IMR-90 (cell line): ENCODE data around the gene PTCD1. TPM values are rescaled to one million over a fixed set of nuclear protein-coding genes. Genes with fewer than 3 reads are reported as not detected.

ENCODE experiments used
- ATAC-seq: fragments of 200-7000 bp; cut with Tn5 transposase; 2 replicates; pipeline ENCODE4 v1.9.1; 2020; ENCODE audit warnings: low read depth, mild to moderate bottlenecking, moderate library complexity
- BruUV-seq: library from RNA; stranded (reverse); fragments of 400-500 nt; replicated peaks from 2 replicates; lab custom pipeline; 2021; lab: Mats Ljungman, UMichigan
- CTCF ChIA-PET: fragments of 300-600 bp; formaldehyde crosslinking; extraction: SDS; loops from one replicate; lab custom pipeline; 2021; ENCODE audit warnings: antibody characterized with exemption; lab: Yijun Ruan, JAX
- POLR2A ChIA-PET: fragments of 300-600 bp; sonication (Branson Sonifier 250); formaldehyde crosslinking; loops from one replicate; lab custom pipeline; 2022; ENCODE audit warnings: antibody characterized with exemption; ENCODE audit not compliant: unreplicated experiment; lab: Charles Lee
- DNase-seq: peaks from one replicate; pipeline ENCODE4 v3.0.0; 2013
- H2AFZ ChIP-seq: replicated peaks from 2 replicates; pipeline ENCODE3; 2013; ENCODE audit warnings: low read length, mild to moderate bottlenecking; ENCODE audit not compliant: poor library complexity
- H2AK5ac ChIP-seq: 2 replicates; pipeline ENCODE4 v1.6.1; 2013; ENCODE audit warnings: low read depth, low read length, inconsistent platforms
- H2AK9ac ChIP-seq: replicated peaks from 2 replicates; pipeline ENCODE3; 2013; ENCODE audit warnings: mild to moderate bottlenecking, low read depth, low read length, moderate library complexity; ENCODE audit not compliant: poor library complexity
- H2BK120ac ChIP-seq: 2 replicates; pipeline ENCODE4 v1.6.1; 2013; ENCODE audit warnings: low read depth, low read length, inconsistent platforms
- H2BK15ac ChIP-seq: 3 replicates; pipeline ENCODE4 v1.6.1; 2013; ENCODE audit warnings: low read depth, low read length, inconsistent platforms
- H2BK20ac ChIP-seq: 2 replicates; pipeline ENCODE4 v1.6.1; 2013; ENCODE audit warnings: low read depth, mild to moderate bottlenecking, inconsistent platforms, low read length, moderate library complexity
- H2BK5ac ChIP-seq: 2 replicates; pipeline ENCODE4 v1.6.1; 2013; ENCODE audit warnings: mild to moderate bottlenecking, low read depth, low read length, inconsistent platforms; ENCODE audit not compliant: poor library complexity, severe bottlenecking
- H3K14ac ChIP-seq: replicated peaks from 2 replicates; pipeline ENCODE4 v1.6.1; 2013; ENCODE audit warnings: low read depth, low read length, inconsistent platforms
- H3K18ac ChIP-seq: 2 replicates; pipeline ENCODE4 v1.6.1; 2013; ENCODE audit warnings: low read depth, low read length, control low read depth
- H3K23ac ChIP-seq: 2 replicates; pipeline ENCODE4 v1.6.1; 2013; ENCODE audit warnings: low read depth, low read length, inconsistent platforms
- H3K27ac ChIP-seq: 2 replicates; pipeline ENCODE4 v1.5.1; 2013; ENCODE audit warnings: mild to moderate bottlenecking, control low read depth, low read length; ENCODE audit not compliant: insufficient read depth
- H3K27me3 ChIP-seq: 2 replicates; pipeline ENCODE4 v1.6.1; 2013; ENCODE audit warnings: low read length; ENCODE audit not compliant: control insufficient read depth, insufficient read depth
- H3K36me3 ChIP-seq: 2 replicates; pipeline ENCODE4 v1.6.1; 2013; ENCODE audit warnings: low read length, mixed read lengths; ENCODE audit not compliant: control insufficient read depth, insufficient read depth
- H3K4ac ChIP-seq: 2 replicates; pipeline ENCODE4 v1.6.1; 2013; ENCODE audit warnings: low read depth, low read length, inconsistent platforms
- H3K4me1 ChIP-seq: 2 replicates; pipeline ENCODE4 v1.6.1; 2013; ENCODE audit warnings: low read length, mixed read lengths; ENCODE audit not compliant: control insufficient read depth, insufficient read depth
- H3K4me2 ChIP-seq: 2 replicates; pipeline ENCODE4 v1.6.1; 2013; ENCODE audit warnings: low read depth, mild to moderate bottlenecking, control low read depth, low read length, moderate library complexity
- H3K4me3 ChIP-seq: 2 replicates; pipeline ENCODE4 v1.5.1; 2013; ENCODE audit warnings: low read depth, mild to moderate bottlenecking, control low read depth, low read length, moderate library complexity; ENCODE audit not compliant: insufficient read depth
- H3K56ac ChIP-seq: 2 replicates; pipeline ENCODE4 v1.6.1; 2013; ENCODE audit warnings: low read length, inconsistent platforms; ENCODE audit not compliant: insufficient read depth; ENCODE audit errors: extremely low read depth
- H3K79me1 ChIP-seq, 2 experiments: 2 replicates each; pipeline ENCODE4 v1.6.1; 2013; ENCODE audit warnings: low read length in 2 of 2, inconsistent platforms in 1 of 2, low read depth in 1 of 2
- H3K9ac ChIP-seq: 2 replicates; pipeline ENCODE4 v1.6.1; 2013; ENCODE audit warnings: low read depth, low read length, control low read depth
- H3K9me1 ChIP-seq: 2 replicates; pipeline ENCODE4 v1.6.1; 2013; ENCODE audit warnings: low read length, inconsistent platforms; ENCODE audit not compliant: insufficient read depth
- H3K9me3 ChIP-seq: 2 replicates; pipeline ENCODE4 v1.6.1; 2013; ENCODE audit warnings: low read length; ENCODE audit not compliant: control insufficient read depth, insufficient read depth
- H4K20me1 ChIP-seq: 2 replicates; pipeline ENCODE4 v1.6.1; 2013; ENCODE audit warnings: low read length, inconsistent platforms; ENCODE audit not compliant: insufficient read depth
- H4K5ac ChIP-seq: 2 replicates; pipeline ENCODE4 v1.6.1; 2013; ENCODE audit warnings: mild to moderate bottlenecking, low read depth, low read length, control low read depth
- H4K8ac ChIP-seq, 2 experiments: 2 replicates each; pipeline ENCODE4 v1.6.1; 2013; ENCODE audit warnings: low read depth in 2 of 2, low read length in 2 of 2, control low read depth in 1 of 2, inconsistent platforms in 1 of 2
- H4K91ac ChIP-seq: 2 replicates; pipeline ENCODE4 v1.6.1; 2013; ENCODE audit warnings: low read depth, low read length, inconsistent platforms; ENCODE audit not compliant: insufficient read depth
- CEBPB ChIP-seq: IDR thresholded peaks from 2 replicates; pipeline ENCODE4 v1.6.1; 2012; ENCODE audit warnings: low read depth, low read length, improper control_type of control experiment
- CHD1 ChIP-seq: IDR thresholded peaks from 2 replicates; pipeline ENCODE4 v1.6.1; 2012; ENCODE audit warnings: low read depth, low read length, improper control_type of control experiment
- FOS ChIP-seq: fragments of 150-350 bp; IDR thresholded peaks from 2 replicates; pipeline ENCODE4 v1.6.1; 2016; ENCODE audit warnings: low read depth, low read length
- MAFK ChIP-seq: IDR thresholded peaks from 2 replicates; pipeline ENCODE4 v1.6.1; 2012; ENCODE audit warnings: low read depth, low read length, improper control_type of control experiment
- MAZ ChIP-seq: IDR thresholded peaks from 2 replicates; pipeline ENCODE4 v1.6.1; 2012; ENCODE audit warnings: low read depth, mild to moderate bottlenecking, low read length, improper control_type of control experiment, moderate library complexity, borderline replicate concordance
- MXI1 ChIP-seq: IDR thresholded peaks from 2 replicates; pipeline ENCODE4 v1.6.1; 2012; ENCODE audit warnings: low read depth, mild to moderate bottlenecking, low read length, moderate library complexity, borderline replicate concordance
- NFE2L2 ChIP-seq: fragments of 150-350 bp; IDR thresholded peaks from 2 replicates; pipeline ENCODE4 v1.6.1; 2016; ENCODE audit warnings: low read depth, mild to moderate bottlenecking, low read length
- RAD21 ChIP-seq: IDR thresholded peaks from 2 replicates; pipeline ENCODE4 v1.6.1; 2012; ENCODE audit warnings: low read length, improper control_type of control experiment
- RFX5 ChIP-seq: IDR thresholded peaks from 2 replicates; pipeline ENCODE4 v1.8.0; 2012; ENCODE audit warnings: low read depth, mild to moderate bottlenecking, low read length, moderate library complexity
- SMC3 ChIP-seq: fragments of 150-350 bp; IDR thresholded peaks from 2 replicates; pipeline ENCODE4 v1.6.1; 2016; ENCODE audit warnings: low read depth, mild to moderate bottlenecking, antibody characterized with exemption, low read length, moderate library complexity
- USF2 ChIP-seq: fragments of 150-350 bp; IDR thresholded peaks from 2 replicates; pipeline ENCODE4 v1.6.1; 2017; ENCODE audit warnings: mild to moderate bottlenecking, antibody characterized with exemption, low read length, low read depth
- WGBS, 2 experiments: methylation state at CpG; one replicate each; pipeline versions ENCODE4 v1.1.5 to v1.1.7; 2013; ENCODE audit warnings: missing lambda C conversion rate in 2 of 2; ENCODE audit not compliant: insufficient read length in 1 of 2; ENCODE audit errors: extremely low coverage in 2 of 2; 5-methylcytosine and 5-hydroxymethylcytosine counted together
- dilution Hi-C: fragments of 300-500 bp; cut with HindIII; formaldehyde crosslinking; loops from one replicate; pipeline ENCODE4 v1.14.3; 2018; ENCODE audit warnings: low sequenced_read_pairs; ENCODE audit not compliant: unreplicated experiment
- in situ Hi-C: fragments of 300-500 bp; cut with MboI; formaldehyde crosslinking; loops from 3 replicates; pipeline ENCODE4 v1.14.3; 2019; ENCODE audit warnings: low sequenced_read_pairs, inconsistent platforms, mixed read lengths
- intact Hi-C: fragments of 100-400 bp; cut with micrococcal nuclease; formaldehyde crosslinking; loops from 2 replicates; pipeline ENCODE4 v1.10.0; 2022
- polyA plus RNA-seq, 3 experiments: library from polyadenylated mRNA; depleted of rRNA; stranded (reverse); fragments of >200 nt; gene quantifications; 2 replicates each; pipeline ENCODE4 v1.2.3, GENCODE V29; 2012; ENCODE audit warnings: low replicate concordance in 1 of 3
- total RNA-seq: library from RNA; depleted of rRNA; stranded (reverse); fragments of >200 nt; gene quantifications from 2 replicates; pipeline ENCODE4 v1.2.3, GENCODE V29; 2012

The PTCD1 gene
- total and polyA plus RNA-seq, 2 of the 4 experiments (the other 2 are of a cell fraction) = 2.2 to 4.0 TPM

- ChIA-PET POLR2A (interaction anchor here (0.6 kb wide), 1 partner anchor 89 kb away, joined by 8 read pairs; no protein-coding TSS in a partner anchor), CTCF (interaction anchor here (0.6 kb wide), 2 partner anchors 45 to 314 kb away, joined by 4 read pairs; no protein-coding TSS in a partner anchor)
- dilution Hi-C loops = no loop called here
- no peak overlapping the region for H2BK20ac ChIP-seq
- no peak overlapping the region for H2BK15ac ChIP-seq
- H3K4me2 ChIP-seq = no peak overlapping the region
- intact Hi-C loops = no loop called here
- H2BK5ac ChIP-seq = no peak overlapping the region
- peaks cover 29 to 49% of the 10 kb centered on the region in 2 experiments for H3K79me1 ChIP-seq
- ATAC-seq = no peak
- H2BK120ac ChIP-seq = no peak overlapping the region
- no peak overlapping the region for H4K5ac ChIP-seq
- no peak overlapping the region for H2AK9ac ChIP-seq
- DNase-seq = no peak
- no TSS peak for BruUV-seq
- no peaks in the 10 kb centered on the region for H3K27me3 ChIP-seq
- H3K4me3 ChIP-seq = no peak overlapping the region
- no peak overlapping the region for H4K91ac ChIP-seq
- H3K9me3 ChIP-seq = no peaks in the 10 kb centered on the region
- no peak overlapping the region for H3K23ac ChIP-seq
- H4K8ac ChIP-seq = no peak overlapping the region
- H2AK5ac ChIP-seq = no peak overlapping the region
- no peaks in the 10 kb centered on the region for H3K4me1 ChIP-seq
- H3K14ac ChIP-seq = no peak overlapping the region
- no peak overlapping the region for H3K9ac ChIP-seq
- H3K4ac ChIP-seq = no peak overlapping the region
- peaks cover 67% of the 10 kb centered on the region for H3K36me3 ChIP-seq
- in situ Hi-C loops = no loop called here
- TF ChIP-seq RAD21 (no peak), NFE2L2 (no peak), MAZ (no peak), RFX5 (no peak), MAFK (no peak), CHD1 (no peak), CEBPB (no peak), FOS (no peak), SMC3 (no peak), USF2 (no peak), MXI1 (no peak)
- no peak overlapping the region for H3K27ac ChIP-seq
- H3K9me1 ChIP-seq = no peaks in the 10 kb centered on the region
- H3K18ac ChIP-seq = no peak overlapping the region
- peaks cover 21% of the 10 kb centered on the region for H4K20me1 ChIP-seq
- 96% methylated on average over 7 of the region's 10 CpGs; no CpG with 5 or more reads in 1 of the 2 experiments for WGBS, 2 experiments
- no peak overlapping the region for H3K56ac ChIP-seq
- H2AFZ ChIP-seq = no peak overlapping the region
Observed at GRCh38 chr7:99447943-99448342, 9.3 kb upstream of the PTCD1 start.
